ENCODE data around the gene ZWILCH.

The ZWILCH gene

DNA sequence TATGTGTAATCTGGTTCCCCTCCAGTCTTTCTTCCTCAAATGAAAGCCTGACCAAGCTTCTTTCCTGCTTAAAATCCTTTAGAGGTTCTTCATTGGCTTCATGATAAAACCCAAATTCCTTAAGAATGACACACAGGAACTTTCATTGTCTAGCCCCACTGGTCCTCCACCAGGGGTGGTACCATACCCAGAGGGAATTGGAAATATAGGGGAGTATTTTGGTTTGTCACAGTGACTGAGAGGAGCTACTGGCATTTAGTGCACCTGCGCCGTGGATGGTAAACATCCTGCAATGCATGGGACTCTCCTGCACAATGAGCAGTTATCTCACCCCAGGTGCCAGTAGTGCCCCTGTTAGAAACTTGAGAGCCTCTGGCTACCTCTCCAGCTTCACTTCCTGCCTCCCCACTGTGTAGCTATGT, 10.8 kb downstream of the ZWILCH start:
- TF ChIP-seq, protein P1, sequence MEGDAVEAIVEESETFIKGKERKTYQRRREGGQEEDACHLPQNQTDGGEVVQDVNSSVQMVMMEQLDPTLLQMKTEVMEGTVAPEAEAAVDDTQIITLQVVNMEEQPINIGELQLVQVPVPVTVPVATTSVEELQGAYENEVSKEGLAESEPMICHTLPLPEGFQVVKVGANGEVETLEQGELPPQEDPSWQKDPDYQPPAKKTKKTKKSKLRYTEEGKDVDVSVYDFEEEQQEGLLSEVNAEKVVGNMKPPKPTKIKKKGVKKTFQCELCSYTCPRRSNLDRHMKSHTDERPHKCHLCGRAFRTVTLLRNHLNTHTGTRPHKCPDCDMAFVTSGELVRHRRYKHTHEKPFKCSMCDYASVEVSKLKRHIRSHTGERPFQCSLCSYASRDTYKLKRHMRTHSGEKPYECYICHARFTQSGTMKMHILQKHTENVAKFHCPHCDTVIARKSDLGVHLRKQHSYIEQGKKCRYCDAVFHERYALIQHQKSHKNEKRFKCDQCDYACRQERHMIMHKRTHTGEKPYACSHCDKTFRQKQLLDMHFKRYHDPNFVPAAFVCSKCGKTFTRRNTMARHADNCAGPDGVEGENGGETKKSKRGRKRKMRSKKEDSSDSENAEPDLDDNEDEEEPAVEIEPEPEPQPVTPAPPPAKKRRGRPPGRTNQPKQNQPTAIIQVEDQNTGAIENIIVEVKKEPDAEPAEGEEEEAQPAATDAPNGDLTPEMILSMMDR (conservative IDR thresholded peaks at IDR 0.05; ENCODE audit: control insufficient read depth, insufficient read depth, low read depth, low read length): no peak
- DNase-seq (ENCODE audit: low read depth): no peak

DNA sequence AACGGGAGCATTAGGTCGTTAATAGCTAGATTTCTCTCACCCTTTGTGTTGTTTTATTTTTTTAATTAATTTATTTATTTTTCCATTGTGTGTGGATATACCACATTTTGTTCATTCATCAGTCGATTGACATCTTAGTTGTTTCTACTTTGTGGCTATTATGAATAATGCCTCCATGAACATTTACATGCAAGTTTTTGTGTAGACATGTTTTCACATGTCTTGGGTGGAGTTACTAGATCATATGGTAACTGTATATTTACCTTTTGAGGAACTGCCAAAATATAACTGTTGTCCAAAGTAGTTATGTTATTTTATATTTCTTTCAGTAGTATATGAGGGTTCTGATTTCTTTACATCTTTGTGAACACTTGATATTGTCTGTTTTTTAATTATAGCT, 18.8 kb downstream of the ZWILCH start:
- DNase-seq (ENCODE audit: low read depth): no peak
- TF ChIP-seq, protein P1 (conservative IDR thresholded peaks at IDR 0.05; ENCODE audit: control insufficient read depth, insufficient read depth, low read depth, low read length): no peak
- H3K4me3 ChIP-seq (ENCODE audit: control insufficient read depth, low read depth, low read length): no peak overlapping the region

More for the DNA sequence above, 10.8 kb downstream of the ZWILCH start:
- no peak overlapping the region for H3K4me3 ChIP-seq (ENCODE audit: control insufficient read depth, low read depth, low read length)

DNA sequence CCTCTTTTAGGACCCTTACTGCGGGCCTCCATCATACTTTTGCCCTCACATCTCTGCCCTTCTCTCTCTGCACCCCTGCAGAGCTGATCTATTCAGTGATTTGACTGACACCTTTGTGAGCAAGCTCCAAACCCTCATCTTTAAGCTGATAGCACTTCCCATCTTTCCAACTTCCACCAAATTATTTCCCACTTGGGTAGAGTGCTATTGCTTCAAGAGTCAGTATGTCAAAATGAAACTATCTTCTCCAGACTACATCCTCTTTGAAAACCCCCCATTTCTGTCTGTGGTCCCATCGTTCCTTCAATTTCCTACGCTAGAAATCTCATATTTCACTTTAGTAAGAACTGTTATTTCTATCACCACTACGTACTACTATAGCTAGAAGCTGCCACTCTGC, 19.7 kb downstream of the ZWILCH start:
- TF ChIP-seq, protein P1 (conservative IDR thresholded peaks at IDR 0.05; ENCODE audit: control insufficient read depth, insufficient read depth, low read depth, low read length): no peak
- no peak for DNase-seq (ENCODE audit: low read depth)
- no peak overlapping the region for H3K4me3 ChIP-seq (ENCODE audit: control insufficient read depth, low read depth, low read length)

- TF ChIP-seq, protein P1 (conservative IDR thresholded peaks at IDR 0.05; ENCODE audit: control insufficient read depth, insufficient read depth, low read depth, low read length): no peak
- no peak for DNase-seq (ENCODE audit: low read depth)
- no peak overlapping the region for H3K4me3 ChIP-seq (ENCODE audit: control insufficient read depth, low read depth, low read length)
These were observed 29.9 kb downstream of the ZWILCH start for GRCh38 chr15:66535056-66535455.

DNA sequence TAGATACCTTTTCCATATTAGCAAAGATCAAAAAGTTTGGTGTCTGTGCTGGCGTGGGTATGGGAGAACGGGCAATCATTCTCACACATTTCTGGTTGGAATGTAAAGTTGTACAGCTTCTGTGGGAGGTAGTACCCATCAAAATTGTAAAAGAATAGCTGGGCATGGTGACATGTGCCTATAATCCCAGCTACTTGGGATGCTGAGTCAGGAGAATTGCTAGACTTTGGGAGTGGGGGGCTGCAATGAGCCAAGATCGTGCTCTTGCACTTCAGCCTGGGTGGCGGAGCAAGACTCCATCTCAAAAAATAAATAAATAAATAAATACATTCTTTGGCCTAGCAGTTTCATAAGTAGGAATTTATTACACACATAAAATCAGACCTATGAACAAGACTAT, 37.8 kb downstream of the ZWILCH start:
- DNase-seq (ENCODE audit: low read depth): no peak
- TF ChIP-seq, protein P1 (conservative IDR thresholded peaks at IDR 0.05; ENCODE audit: control insufficient read depth, insufficient read depth, low read depth, low read length): no peak
- no peak overlapping the region for H3K4me3 ChIP-seq (ENCODE audit: control insufficient read depth, low read depth, low read length)

GRCh38 chr15:66545255-66545654, 40.1 kb downstream of the ZWILCH start:
- TF ChIP-seq, protein P1 (conservative IDR thresholded peaks at IDR 0.05; ENCODE audit: control insufficient read depth, insufficient read depth, low read depth, low read length): no peak
- H3K4me3 ChIP-seq (ENCODE audit: control insufficient read depth, low read depth, low read length): no peak overlapping the region
- DNase-seq (ENCODE audit: low read depth): no peak

GRCh38 chr15:66555685-66556084, 50.6 kb downstream of the ZWILCH start:
- TF ChIP-seq, protein P1 (conservative IDR thresholded peaks at IDR 0.05; ENCODE audit: control insufficient read depth, insufficient read depth, low read depth, low read length): no peak
- no peak for DNase-seq (ENCODE audit: low read depth)
- H3K4me3 ChIP-seq (ENCODE audit: control insufficient read depth, low read depth, low read length): no peak overlapping the region
